IPS-18c (cell line): ENCODE results near the gene AKR7A2.

Experiments
- H3K4me3 ChIP-seq: 2 replicates; pipeline ENCODE4 v1.7.0; 2013; ENCODE audit warnings: low read depth, mild to moderate bottlenecking, low read length, moderate library complexity; ENCODE audit not compliant: insufficient read depth
- H3K9me3 ChIP-seq: one replicate; pipeline ENCODE4 v1.6.1; 2013; ENCODE audit warnings: mild to moderate bottlenecking, low read length, moderate library complexity; ENCODE audit not compliant: control insufficient read depth, insufficient read depth

The AKR7A2 gene

GRCh38 chr1:19331262-19331878, 19.4 kb upstream of the AKR7A2 start:
- H3K4me3 ChIP-seq, result no peak overlapping the region
- H3K9me3 ChIP-seq, result no peaks in the 10 kb centered on the region

GRCh38 chr1:19330449-19331135, 18.6 kb upstream of the AKR7A2 start:
- no peak overlapping the region for H3K4me3 ChIP-seq
- H3K9me3 ChIP-seq, result no peaks in the 10 kb centered on the region

- Histone ChIP-seq H3K9me3 (no peaks in the 10 kb centered on the region), H3K4me3 (no peak overlapping the region)
Measured at GRCh38 chr1:19329611-19330010, 17.7 kb upstream of the AKR7A2 start.

DNA sequence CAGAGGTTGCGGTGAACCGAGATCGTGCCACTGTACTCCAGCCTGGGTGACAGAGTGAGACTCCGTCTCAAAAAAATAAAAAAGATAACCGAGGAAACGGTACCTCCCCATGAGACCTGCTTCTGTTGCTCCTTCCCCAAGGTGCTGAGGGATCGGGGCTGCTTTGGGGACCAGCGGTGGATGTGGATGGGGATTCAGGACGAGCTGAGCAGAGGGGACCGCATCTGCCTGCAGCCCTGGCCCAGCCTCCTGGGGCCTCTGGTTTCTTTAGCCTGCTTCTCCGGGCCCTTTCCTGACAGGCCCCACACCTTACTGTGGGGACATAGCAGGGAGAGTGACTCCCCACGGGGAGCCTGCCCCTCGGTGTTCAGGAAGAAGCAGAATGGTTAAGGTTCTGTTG, 17.2 kb upstream of the AKR7A2 start:
- no peaks in the 10 kb centered on the region for H3K9me3 ChIP-seq
- no peak overlapping the region for H3K4me3 ChIP-seq

- Histone ChIP-seq H3K4me3 (no peak overlapping the region), H3K9me3 (no peaks in the 10 kb centered on the region)
Measured at GRCh38 chr1:19328486-19328885, 16.5 kb upstream of the AKR7A2 start.

- H3K4me3 ChIP-seq, result no peak overlapping the region
- no peaks in the 10 kb centered on the region for H3K9me3 ChIP-seq
Measured at GRCh38 chr1:19327736-19328135, 15.8 kb upstream of the AKR7A2 start.

DNA sequence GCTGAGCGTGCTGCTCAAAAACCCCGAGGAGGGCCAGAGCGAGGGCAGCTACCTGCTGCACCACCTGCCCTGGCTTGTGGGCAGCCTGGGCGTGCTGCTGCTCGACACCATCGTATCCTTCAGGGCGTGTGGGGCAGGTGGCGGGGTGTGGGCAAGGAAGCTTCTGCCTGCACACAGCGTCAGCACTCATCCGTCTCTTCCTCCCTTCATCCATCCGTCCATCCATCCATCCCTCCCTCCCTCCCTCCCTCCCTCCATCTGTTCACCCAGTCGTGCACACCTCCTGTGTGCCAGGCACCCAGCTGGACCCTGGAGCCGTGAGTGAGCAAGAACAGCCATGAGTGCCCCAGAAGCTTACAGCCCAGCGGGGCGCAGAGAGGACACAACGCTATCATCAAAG, 15.4 kb upstream of the AKR7A2 start:
- H3K9me3 ChIP-seq, result no peaks in the 10 kb centered on the region
- no peak overlapping the region for H3K4me3 ChIP-seq

DNA sequence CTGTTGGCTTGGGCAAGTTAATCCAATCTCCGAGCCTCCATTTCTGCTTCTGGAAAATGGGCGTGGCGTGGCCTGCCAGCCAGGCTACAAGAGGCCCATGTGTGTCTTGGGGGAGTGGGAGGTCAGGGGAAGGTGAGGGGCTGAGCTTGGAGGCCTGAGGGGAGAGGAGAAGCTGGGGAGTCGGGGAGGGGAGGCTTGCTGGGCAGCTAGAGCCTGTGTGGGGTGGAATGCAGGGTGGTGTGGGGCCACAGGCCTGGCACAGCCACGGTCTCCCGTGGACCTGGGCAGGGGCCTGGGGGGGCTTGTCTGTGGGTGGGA, 14.8 kb upstream of the AKR7A2 start:
- H3K4me3 ChIP-seq, result no peak overlapping the region
- no peaks in the 10 kb centered on the region for H3K9me3 ChIP-seq

DNA sequence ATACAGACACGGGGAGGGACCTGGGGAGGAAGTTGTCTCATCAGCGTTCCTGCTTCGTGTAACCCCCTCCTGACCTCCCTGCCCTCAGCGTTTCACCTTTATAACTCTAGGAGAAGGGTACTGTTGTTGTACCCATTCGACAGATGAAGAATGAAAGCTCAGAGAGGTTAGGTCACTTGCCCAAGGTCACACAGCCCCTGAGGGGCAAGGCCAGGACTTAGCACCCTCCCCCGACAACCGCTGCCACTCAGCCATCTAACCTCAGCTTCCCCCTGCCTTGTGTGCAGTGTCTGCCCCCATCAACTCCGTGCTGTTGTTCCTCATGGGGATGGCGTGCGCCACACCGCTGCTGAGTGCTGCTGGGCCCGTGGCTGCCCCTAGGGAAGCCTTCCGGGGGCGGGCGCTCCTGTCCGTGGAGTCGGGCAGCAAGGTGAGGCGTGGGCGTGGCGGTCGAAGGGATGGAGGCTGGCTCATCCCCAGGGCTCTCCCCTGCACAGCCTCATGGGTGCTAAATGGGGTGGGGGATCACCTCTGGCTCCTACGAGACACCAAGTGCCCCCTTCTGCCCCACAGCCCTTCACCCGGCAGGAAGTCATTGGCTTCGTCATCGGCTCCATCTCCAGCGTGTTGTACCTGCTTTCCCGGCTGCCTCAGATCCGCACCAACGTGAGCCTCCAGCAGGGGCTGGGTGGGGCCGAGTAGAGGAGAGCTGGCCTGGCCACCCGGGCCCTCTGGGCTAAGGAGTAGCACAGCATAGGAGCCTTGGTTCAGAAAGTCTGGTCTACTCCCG, 14.2 kb upstream of the AKR7A2 start:
- Histone ChIP-seq H3K9me3 (no peaks in the 10 kb centered on the region), H3K4me3 (no peak overlapping the region)

GRCh38 chr1:19325368-19325957, 13.5 kb upstream of the AKR7A2 start:
- H3K4me3 ChIP-seq, result no peak overlapping the region
- no peaks in the 10 kb centered on the region for H3K9me3 ChIP-seq

GRCh38 chr1:19324665-19324990, 12.7 kb upstream of the AKR7A2 start:
- Histone ChIP-seq H3K4me3 (no peak overlapping the region), H3K9me3 (no peaks in the 10 kb centered on the region)

DNA sequence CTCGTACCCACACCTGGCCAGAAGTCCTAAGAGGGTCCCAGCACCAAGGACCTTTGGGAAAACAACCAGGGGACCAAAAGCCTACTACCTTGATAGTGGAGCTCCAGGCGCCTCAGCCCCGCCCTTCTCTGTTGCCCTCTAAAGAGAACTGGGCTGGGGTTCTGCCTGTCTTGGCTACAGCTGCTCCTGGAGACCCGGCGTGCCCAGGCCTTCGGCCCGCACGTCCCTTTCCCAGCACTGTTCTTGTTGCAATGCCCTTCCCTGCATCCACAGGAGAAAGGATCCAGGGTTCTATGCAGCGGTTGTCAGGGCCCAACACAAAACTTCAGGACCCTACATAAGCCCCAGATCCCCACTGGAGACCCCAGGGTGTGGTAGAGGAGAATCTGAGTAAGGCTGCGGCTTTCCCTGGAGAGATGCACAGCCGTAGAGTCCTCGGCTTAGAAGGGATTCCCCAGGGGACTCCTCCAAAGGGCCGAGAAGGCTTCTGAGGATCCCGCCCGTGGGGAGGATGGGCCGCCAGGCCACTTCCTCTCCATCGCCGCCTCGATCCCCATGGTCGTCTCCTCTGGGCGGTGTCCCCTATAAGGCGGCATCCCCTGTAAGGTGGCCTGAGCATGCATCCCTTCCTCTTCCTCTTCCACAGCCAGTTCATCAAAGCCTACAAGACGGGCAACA, 12.2 kb upstream of the AKR7A2 start:
- H3K4me3 ChIP-seq, result no peak overlapping the region
- no peaks in the 10 kb centered on the region for H3K9me3 ChIP-seq

GRCh38 chr1:19322481-19322880, 10.5 kb upstream of the AKR7A2 start:
- Histone ChIP-seq H3K9me3 (no peaks in the 10 kb centered on the region), H3K4me3 (no peak overlapping the region)

DNA sequence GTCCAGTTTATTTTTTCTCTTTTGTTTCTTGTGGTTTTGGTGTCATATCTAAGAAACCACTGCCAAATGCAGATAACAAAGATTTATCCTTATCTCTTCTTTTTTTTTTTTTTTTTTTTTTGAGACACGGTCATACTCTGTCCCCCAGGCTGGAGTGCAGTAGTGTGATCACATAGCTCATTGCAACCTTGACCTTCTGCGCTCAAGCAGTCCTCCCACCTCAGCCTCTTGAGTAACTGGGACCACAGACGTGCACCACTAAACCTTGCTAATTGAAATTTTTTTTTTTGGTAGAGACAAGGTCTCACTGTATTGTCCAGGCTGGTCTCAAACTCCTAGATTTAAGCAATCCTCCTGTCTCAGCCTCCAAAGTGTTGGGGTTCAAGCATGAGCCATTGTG, 9.1 kb upstream of the AKR7A2 start:
- no peak overlapping the region for H3K4me3 ChIP-seq
- H3K9me3 ChIP-seq, result no peaks in the 10 kb centered on the region

GRCh38 chr1:19319196-19319595, 7.3 kb upstream of the AKR7A2 start:
- H3K4me3 ChIP-seq, result no peak overlapping the region

GRCh38 chr1:19317126-19317910, 5.4 kb upstream of the AKR7A2 start:
- no peak overlapping the region for H3K4me3 ChIP-seq
- no peaks in the 10 kb centered on the region for H3K9me3 ChIP-seq

More at GRCh38 chr1:19319196-19319595, 7.3 kb upstream of the AKR7A2 start:
- H3K9me3 ChIP-seq, result no peaks in the 10 kb centered on the region
